Breast epithelium (tissue), 4 donors: ENCODE results near the gene SFMBT1. TPM values are rescaled to one million over a fixed set of nuclear protein-coding genes. Genes with fewer than 3 reads are reported as not detected.

Experiments
- DNase-seq, 2 donors: peaks; one replicate each; pipeline ENCODE4 v3.0.0-alpha.2; 2019; ENCODE audit warnings: low spot score in 2 of 2
- H3K27ac ChIP-seq, 2 donors: fragments of 200-600 bp; sonication (generic) in 1 of 2; one replicate each; pipeline ENCODE4 v1.5.1; 2016 to 2019; ENCODE audit warnings: mild to moderate bottlenecking in 1 of 2
- H3K27me3 ChIP-seq, 2 donors: fragments of 200-600 bp; sonication (generic) in 1 of 2; one replicate each; pipeline versions ENCODE4 v1.5.1 to v1.6.0; 2017 to 2019; ENCODE audit warnings: control low read depth in 1 of 2, mild to moderate bottlenecking in 1 of 2
- H3K36me3 ChIP-seq: fragments of 200-600 bp; one replicate; pipeline ENCODE4 v1.5.1; 2019
- H3K4me1 ChIP-seq, 2 donors: fragments of 200-600 bp; sonication (generic); one replicate each; pipeline ENCODE4 v1.5.1; 2016 to 2019; ENCODE audit warnings: control low read depth in 1 of 2
- H3K4me3 ChIP-seq, 3 donors: fragments of 200-600 bp; sonication (generic); 1 replicate in 2 of 3; 2 replicates in 1 of 3; pipeline ENCODE4 v1.5.1; 2016 to 2019; ENCODE audit warnings: mild to moderate bottlenecking in 3 of 3, moderate library complexity in 2 of 3
- H3K9me3 ChIP-seq, 2 donors: fragments of 200-600 bp; sonication (generic) in 1 of 2; one replicate each; pipeline ENCODE4 v1.5.1; 2016 to 2019; ENCODE audit warnings: control low read depth in 1 of 2
- POLR2A ChIP-seq: fragments of 450-650 bp; IDR thresholded peaks from one replicate; pipeline ENCODE4 v1.6.1; 2016; ENCODE audit warnings: antibody characterized with exemption, mild to moderate bottlenecking, moderate library complexity
- POLR2AphosphoS5 ChIP-seq, 3 donors: sonication (generic); formaldehyde crosslinking; IDR thresholded peaks; one replicate each; pipeline ENCODE4 v1.6.1; 2017; ENCODE audit warnings: antibody characterized with exemption in 3 of 3
- intact Hi-C: fragments of 100-400 bp; cut with DNase I; formaldehyde crosslinking; loops from one replicate; pipeline ENCODE4 v1.15.1; 2023; ENCODE audit warnings: low total_unique reads
- total RNA-seq, 3 donors: library from RNA; depleted of rRNA; stranded (reverse); fragments of >200 nt; gene quantifications; one replicate each; pipeline ENCODE4 v1.1.0, GENCODE V29; 2016
- TF ChIP-seq, protein P1 (sequence below), 3 donors: fragments of 450-650 bp; IDR thresholded peaks; one replicate each; pipeline ENCODE4 v1.5.1; 2016 to 2017; ENCODE audit warnings: antibody characterized with exemption in 3 of 3, mild to moderate bottlenecking in 3 of 3, moderate library complexity in 3 of 3

The SFMBT1 gene
- total RNA-seq, 3 donors from 2014 or later = 17.9 to 35.1 (median 30.2) TPM

DNA sequence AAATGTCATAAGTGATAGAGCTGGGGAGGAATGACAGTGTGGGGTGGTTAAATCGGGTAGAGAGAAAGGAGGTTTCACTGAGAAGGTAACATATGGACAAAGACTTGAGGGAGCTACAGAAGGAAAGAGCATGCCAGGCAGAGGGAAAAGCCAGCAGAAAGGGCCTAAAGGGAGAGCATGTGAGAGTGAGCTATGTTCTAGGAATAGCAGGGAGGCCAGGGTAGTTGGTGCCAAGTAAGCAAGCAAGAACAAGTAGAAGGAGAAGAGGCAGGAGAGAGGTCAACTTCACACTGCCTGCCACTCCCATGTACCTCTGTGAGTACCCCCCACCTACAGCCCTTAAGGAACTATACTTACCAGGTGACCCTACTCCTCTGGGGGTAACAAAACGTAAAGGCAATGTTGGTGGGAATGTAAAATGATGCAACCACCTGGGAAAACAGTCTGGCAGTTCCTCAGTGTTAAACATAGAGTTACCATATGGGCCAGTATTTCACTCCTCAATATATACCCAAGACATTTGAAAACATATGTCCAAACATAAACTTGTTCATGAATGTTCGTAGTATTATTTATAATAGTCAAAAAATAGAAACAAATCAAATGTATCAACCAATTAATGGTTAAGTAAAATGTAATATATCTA lies 67.6 kb downstream of the SFMBT1 start:
- intact Hi-C loops = no loop called here
- H3K4me3 ChIP-seq = no peak overlapping the region
- no peak for TF ChIP-seq POLR2AphosphoS5 (IDR thresholded peaks at IDR 0.05)
- no peak for TF ChIP-seq POLR2A
- TF ChIP-seq, protein P1, sequence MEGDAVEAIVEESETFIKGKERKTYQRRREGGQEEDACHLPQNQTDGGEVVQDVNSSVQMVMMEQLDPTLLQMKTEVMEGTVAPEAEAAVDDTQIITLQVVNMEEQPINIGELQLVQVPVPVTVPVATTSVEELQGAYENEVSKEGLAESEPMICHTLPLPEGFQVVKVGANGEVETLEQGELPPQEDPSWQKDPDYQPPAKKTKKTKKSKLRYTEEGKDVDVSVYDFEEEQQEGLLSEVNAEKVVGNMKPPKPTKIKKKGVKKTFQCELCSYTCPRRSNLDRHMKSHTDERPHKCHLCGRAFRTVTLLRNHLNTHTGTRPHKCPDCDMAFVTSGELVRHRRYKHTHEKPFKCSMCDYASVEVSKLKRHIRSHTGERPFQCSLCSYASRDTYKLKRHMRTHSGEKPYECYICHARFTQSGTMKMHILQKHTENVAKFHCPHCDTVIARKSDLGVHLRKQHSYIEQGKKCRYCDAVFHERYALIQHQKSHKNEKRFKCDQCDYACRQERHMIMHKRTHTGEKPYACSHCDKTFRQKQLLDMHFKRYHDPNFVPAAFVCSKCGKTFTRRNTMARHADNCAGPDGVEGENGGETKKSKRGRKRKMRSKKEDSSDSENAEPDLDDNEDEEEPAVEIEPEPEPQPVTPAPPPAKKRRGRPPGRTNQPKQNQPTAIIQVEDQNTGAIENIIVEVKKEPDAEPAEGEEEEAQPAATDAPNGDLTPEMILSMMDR (IDR thresholded peaks at IDR 0.05) = no peak
- no peak overlapping the region for H3K27ac ChIP-seq
- DNase-seq = no peak
- H3K27me3 ChIP-seq = no peaks in the 10 kb centered on the region
- H3K4me1 ChIP-seq = no peaks in the 10 kb centered on the region
- no peaks in the 10 kb centered on the region for H3K36me3 ChIP-seq
- peaks cover 0 to 6% of the 10 kb centered on the region in 2 donors for H3K9me3 ChIP-seq

DNA sequence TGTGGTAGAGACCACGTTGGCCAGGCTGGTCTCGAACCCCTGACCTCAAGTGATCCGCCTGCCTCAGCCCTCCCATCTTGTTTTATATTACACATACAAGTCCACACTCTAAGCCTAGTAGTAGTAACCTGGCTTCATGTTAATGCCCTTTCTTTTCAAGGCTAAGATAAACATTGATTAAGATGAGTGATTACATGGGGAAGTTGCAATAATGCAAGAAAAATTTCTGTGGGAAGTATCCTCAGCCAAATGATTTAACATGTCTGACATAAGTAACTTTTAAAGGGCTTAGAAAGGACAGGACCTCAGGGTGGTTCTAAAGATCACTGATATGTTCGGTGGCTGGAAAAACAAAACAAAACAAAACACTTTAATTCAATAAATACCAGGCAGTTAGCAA lies 72.1 kb downstream of the SFMBT1 start:
- H3K4me3 ChIP-seq = no peak overlapping the region
- DNase-seq = no peak
- TF ChIP-seq, protein P1 (IDR thresholded peaks at IDR 0.05) = no peak
- TF ChIP-seq POLR2A = no peak
- TF ChIP-seq POLR2AphosphoS5 (IDR thresholded peaks at IDR 0.05) = no peak

DNA sequence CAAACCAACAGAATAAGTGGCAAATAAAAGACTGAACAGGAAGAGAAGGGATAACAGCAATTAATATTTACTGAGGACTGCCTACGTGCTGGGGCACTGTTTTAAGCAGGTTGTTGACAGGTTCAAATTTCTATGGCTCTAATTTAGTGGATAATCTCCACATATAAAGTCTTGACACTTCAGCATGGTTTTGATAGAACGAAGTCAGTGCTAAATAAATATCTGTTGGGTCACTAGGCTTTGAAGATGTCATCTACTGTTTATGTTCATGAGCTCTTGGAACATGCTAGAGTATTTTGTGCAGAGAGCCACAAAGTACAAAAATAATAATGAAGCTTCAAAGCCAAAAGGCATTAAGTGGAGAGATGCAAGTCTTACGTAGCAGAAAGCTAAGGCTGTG lies 74.0 kb downstream of the SFMBT1 start:
- no peaks in the 10 kb centered on the region for H3K9me3 ChIP-seq
- no peak for TF ChIP-seq POLR2A
- no peak for TF ChIP-seq POLR2AphosphoS5 (IDR thresholded peaks at IDR 0.05)
- TF ChIP-seq, protein P1 (IDR thresholded peaks at IDR 0.05) = no peak
- DNase-seq = no peak
- no peak overlapping the region for H3K27ac ChIP-seq
- H3K4me1 ChIP-seq = no peaks in the 10 kb centered on the region
- no peaks in the 10 kb centered on the region for H3K36me3 ChIP-seq
- intact Hi-C loops = no loop called here
- no peak overlapping the region for H3K4me3 ChIP-seq
- no peaks in the 10 kb centered on the region for H3K27me3 ChIP-seq

More for the DNA sequence above, 72.1 kb downstream of the SFMBT1 start:
- no peaks in the 10 kb centered on the region for H3K4me1 ChIP-seq
- H3K9me3 ChIP-seq = no peaks in the 10 kb centered on the region
- H3K27me3 ChIP-seq = no peaks in the 10 kb centered on the region
- H3K27ac ChIP-seq = no peak overlapping the region
- intact Hi-C loops = no loop called here
- no peaks in the 10 kb centered on the region for H3K36me3 ChIP-seq

DNA sequence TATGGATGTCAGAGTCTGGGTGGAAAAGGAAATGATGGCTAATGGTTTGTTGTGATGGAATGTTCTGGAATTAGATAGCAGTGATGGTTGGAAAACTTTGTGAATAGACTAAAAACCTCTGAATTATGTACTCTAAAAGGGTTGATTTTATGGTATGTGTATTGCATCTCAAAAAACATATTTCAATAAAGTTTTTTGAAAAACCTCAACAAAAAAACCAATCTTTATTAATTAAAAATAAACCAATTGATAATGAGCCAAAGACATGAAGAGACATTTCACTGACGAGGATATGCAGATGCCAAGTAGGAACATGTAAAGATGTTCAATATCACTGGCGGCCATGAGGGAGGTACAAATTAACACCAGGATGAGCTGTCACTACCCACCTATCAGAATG lies 78.5 kb downstream of the SFMBT1 start:
- no peak overlapping the region for H3K27ac ChIP-seq
- intact Hi-C loops = no loop called here
- TF ChIP-seq, protein P1 (IDR thresholded peaks at IDR 0.05) = no peak
- no peak for TF ChIP-seq POLR2AphosphoS5 (IDR thresholded peaks at IDR 0.05)
- TF ChIP-seq POLR2A = no peak

DNA sequence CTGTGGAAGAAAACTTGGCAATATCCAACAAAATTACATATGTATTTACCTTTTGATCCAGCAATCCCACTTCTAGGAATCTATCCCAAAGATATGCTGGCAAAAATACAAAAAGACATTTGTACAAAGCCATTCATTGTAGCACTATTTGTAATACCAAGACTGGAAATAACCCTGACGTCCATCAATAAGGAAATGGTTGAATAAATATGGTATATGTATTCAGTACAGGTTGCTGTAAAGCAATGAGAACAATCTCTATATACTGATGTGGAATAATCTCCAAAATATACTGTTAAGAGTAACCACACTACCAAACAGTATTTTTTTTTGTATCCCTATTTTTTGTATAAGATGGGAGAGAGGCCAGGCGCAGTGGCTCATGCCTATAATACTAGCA lies 83.7 kb downstream of the SFMBT1 start:
- Histone ChIP-seq H3K27ac (no peak overlapping the region), H3K9me3 (no peaks in the 10 kb centered on the region), H3K36me3 (no peaks in the 10 kb centered on the region), H3K27me3 (no peaks in the 10 kb centered on the region), H3K4me1 (no peaks in the 10 kb centered on the region), H3K4me3 (no peak overlapping the region)
- no peak for TF ChIP-seq POLR2AphosphoS5 (IDR thresholded peaks at IDR 0.05)
- TF ChIP-seq, protein P1 (IDR thresholded peaks at IDR 0.05) = no peak
- TF ChIP-seq POLR2A = no peak
- intact Hi-C loops = no loop called here
- no peak for DNase-seq

More for the DNA sequence above, 78.5 kb downstream of the SFMBT1 start:
- H3K27me3 ChIP-seq = no peaks in the 10 kb centered on the region
- DNase-seq = no peak
- no peaks in the 10 kb centered on the region for H3K4me1 ChIP-seq
- no peaks in the 10 kb centered on the region for H3K36me3 ChIP-seq
- H3K4me3 ChIP-seq = no peak overlapping the region
- H3K9me3 ChIP-seq = no peaks in the 10 kb centered on the region
